Measurements from ENCODE around the gene PHF14.

PHF14 gene

DNA sequence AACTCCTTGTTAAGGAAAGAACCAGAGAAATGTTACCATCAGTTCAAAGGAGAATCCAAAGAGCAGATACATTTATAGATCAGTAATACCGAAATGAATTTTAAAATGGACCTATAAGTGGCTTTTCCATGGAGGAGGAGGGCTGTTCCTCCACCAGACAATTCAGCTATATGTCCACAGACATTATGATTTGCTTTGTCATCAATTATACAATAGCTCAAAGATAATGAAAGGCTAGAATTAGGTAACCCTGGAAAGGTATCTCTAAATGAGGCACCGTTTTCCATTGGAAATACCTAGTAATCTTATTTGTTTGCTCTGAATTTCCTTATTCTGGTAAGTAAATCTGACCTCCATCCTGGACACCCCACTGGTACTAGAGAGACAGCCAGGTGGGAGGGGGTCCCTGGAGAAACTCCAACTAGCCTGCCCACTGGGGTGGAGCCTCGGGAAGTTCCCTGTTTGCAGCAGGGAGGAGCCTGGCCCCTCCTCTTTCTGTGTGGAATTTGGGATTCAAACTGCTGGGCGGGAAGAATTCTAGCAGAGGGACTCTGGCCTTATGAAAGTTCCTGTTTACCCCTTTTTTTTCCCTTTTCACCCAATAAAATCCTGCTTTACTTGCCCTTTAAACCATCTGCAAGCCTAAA, 218.0 kb downstream of the PHF14 start:
- no peak overlapping the region for H3K4ac ChIP-seq (ENCODE audit: low read depth in 1 of 2, low read length in 2 of 2)
- no peak for DNase-seq
- no peak overlapping the region for H3K23ac ChIP-seq (ENCODE audit: low read length in 2 of 2)
- no peaks in the 10 kb centered on the region for H3K9me3 ChIP-seq (ENCODE audit: control insufficient read depth, low read length)
- no peak overlapping the region for H2AK5ac ChIP-seq (ENCODE audit: low read length, severe bottlenecking)
- no peak overlapping the region for H4K91ac ChIP-seq (ENCODE audit: low read length)
- no peak overlapping the region for H3K4me2 ChIP-seq (ENCODE audit: low read length, poor library complexity, severe bottlenecking)
- H3K18ac ChIP-seq (ENCODE audit: low read depth in 1 of 2, low read length in 2 of 2), result peak overlapping the region in 1 of 2 experiments; percentile 50
- no peaks in the 10 kb centered on the region for H3K36me3 ChIP-seq (ENCODE audit: control insufficient read depth in 1 of 2, insufficient read depth in 2 of 2, low read depth in 1 of 2, low read length in 2 of 2)
- H3K4me3 ChIP-seq (ENCODE audit: insufficient read depth in 1 of 2, low read depth in 1 of 2, low read length in 2 of 2), result peak overlapping the region in 1 of 2 experiments; percentile 85
- peaks cover 5% of the 10 kb centered on the region for H3K4me1 ChIP-seq (ENCODE audit: control insufficient read depth, insufficient read depth, low read depth, low read length)
- no peak overlapping the region for H2BK5ac ChIP-seq (ENCODE audit: low read depth, low read length, poor library complexity, severe bottlenecking)
- no peak overlapping the region for H4K8ac ChIP-seq (ENCODE audit: low read length)
- H3K14ac ChIP-seq (ENCODE audit: low read length in 2 of 2), result no peak overlapping the region
- no peaks in the 10 kb centered on the region for H3K79me1 ChIP-seq (replicated peaks; ENCODE audit: low read length, poor library complexity, severe bottlenecking)
- no peak overlapping the region for H2BK15ac ChIP-seq (ENCODE audit: low read depth, poor library complexity, severe bottlenecking)
- no peaks in the 10 kb centered on the region for H3K27me3 ChIP-seq (ENCODE audit: control insufficient read depth in 1 of 2, insufficient read depth in 1 of 2, low read length in 2 of 2)
- WGBS, result 33% methylated on average over 1 of the region's 4 CpGs
- H3K9ac ChIP-seq (ENCODE audit: low read length), result peak overlapping the region; percentile 96
- no peak overlapping the region for H2BK12ac ChIP-seq (ENCODE audit: low read length in 2 of 2)
- no peak overlapping the region for H3K27ac ChIP-seq (ENCODE audit: low read length, poor library complexity, severe bottlenecking)
- no peak overlapping the region for H2BK120ac ChIP-seq (ENCODE audit: low read depth, low read length)
- no peak overlapping the region for H2AFZ ChIP-seq (ENCODE audit: low read depth, low read length)

DNA sequence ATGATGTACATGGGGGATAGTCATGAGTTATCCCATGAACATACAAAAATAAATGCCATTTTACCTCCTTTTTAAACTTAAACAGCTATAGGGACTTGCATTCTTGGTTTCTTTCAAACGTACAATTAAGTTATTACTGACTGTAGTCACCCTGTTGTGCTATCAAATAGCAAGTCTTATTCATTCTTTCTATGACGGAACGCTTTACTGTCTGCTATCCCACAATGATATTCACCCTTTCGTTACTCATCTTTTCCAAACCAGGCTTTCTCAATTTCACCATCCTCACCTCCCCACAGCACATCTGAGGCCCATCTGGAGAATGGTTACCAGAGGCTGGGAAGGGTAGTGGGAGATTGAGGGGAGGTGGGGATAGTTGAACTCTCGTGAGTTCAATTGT, 218.8 kb downstream of the PHF14 start:
- Histone ChIP-seq H3K9ac (ENCODE audit: low read length) (peak overlapping the region; percentile 96), H3K27me3 (ENCODE audit: control insufficient read depth in 1 of 2, insufficient read depth in 1 of 2, low read length in 2 of 2) (no peaks in the 10 kb centered on the region), H2BK12ac (ENCODE audit: low read length in 2 of 2) (no peak overlapping the region), H3K23ac (ENCODE audit: low read length in 2 of 2) (no peak overlapping the region), H3K4ac (ENCODE audit: low read depth in 1 of 2, low read length in 2 of 2) (peak overlapping the region in 1 of 2 experiments; percentile 78), H2AK5ac (ENCODE audit: low read length, severe bottlenecking) (no peak overlapping the region), H3K4me1 (ENCODE audit: control insufficient read depth, insufficient read depth, low read depth, low read length) (peaks cover 5% of the 10 kb centered on the region), H4K8ac (ENCODE audit: low read length) (no peak overlapping the region), H2BK15ac (ENCODE audit: low read depth, poor library complexity, severe bottlenecking) (no peak overlapping the region), H3K27ac (ENCODE audit: low read length, poor library complexity, severe bottlenecking) (no peak overlapping the region), H3K4me3 (ENCODE audit: insufficient read depth in 1 of 2, low read depth in 1 of 2, low read length in 2 of 2) (peak overlapping the region in 1 of 2 experiments; percentile 85), H3K4me2 (ENCODE audit: low read length, poor library complexity, severe bottlenecking) (peak overlapping the region; percentile 85), H3K36me3 (ENCODE audit: control insufficient read depth in 1 of 2, insufficient read depth in 2 of 2, low read depth in 1 of 2, low read length in 2 of 2) (peaks cover 0 to 3% of the 10 kb centered on the region in 2 experiments), H4K91ac (ENCODE audit: low read length) (no peak overlapping the region), H3K18ac (ENCODE audit: low read depth in 1 of 2, low read length in 2 of 2) (no peak overlapping the region), H3K79me1 (replicated peaks; ENCODE audit: low read length, poor library complexity, severe bottlenecking) (no peaks in the 10 kb centered on the region), H3K9me3 (ENCODE audit: control insufficient read depth, low read length) (no peaks in the 10 kb centered on the region), H2AFZ (ENCODE audit: low read depth, low read length) (no peak overlapping the region), H2BK5ac (ENCODE audit: low read depth, low read length, poor library complexity, severe bottlenecking) (no peak overlapping the region), H3K14ac (ENCODE audit: low read length in 2 of 2) (no peak overlapping the region), H2BK120ac (ENCODE audit: low read depth, low read length) (no peak overlapping the region)
- DNase-seq, result peak; percentile 62
- WGBS, result 95% methylated on average over 3 of the region's 5 CpGs

DNA sequence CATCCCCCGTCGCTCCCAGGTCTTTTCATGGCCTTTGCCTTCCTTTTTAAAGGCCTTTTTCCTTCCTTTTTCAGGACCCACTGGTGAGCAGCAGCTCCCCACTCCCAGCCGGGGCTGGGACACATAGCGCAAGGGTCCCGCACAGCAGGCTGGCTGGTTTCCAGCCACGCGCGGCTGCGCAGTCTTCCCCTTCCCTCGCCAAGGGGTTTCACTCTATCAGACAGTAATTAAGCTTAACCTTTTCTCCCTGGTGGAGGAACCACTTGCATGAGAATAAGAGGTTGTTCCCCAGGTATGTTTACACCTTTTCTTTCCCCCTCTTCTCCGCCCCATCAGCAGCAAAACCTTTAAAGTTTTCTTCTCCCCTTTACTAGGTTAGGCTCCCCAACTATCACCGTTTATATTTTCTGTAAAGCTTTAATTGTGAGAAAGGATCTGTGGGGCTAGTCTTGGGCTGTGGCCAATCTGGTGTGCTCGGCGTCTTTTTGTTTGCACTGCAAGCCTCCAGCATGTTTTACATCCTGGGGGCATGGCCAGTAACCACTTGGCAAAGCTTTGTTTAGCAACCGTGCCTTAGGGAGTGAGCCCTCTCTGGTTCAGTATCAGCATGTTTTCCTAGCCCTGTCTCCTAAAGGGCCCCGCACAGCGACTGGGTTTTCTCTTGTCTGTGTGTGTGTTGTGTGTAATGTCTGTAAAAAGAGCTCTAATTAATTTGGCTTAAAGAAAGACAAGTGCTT, 219.6 kb downstream of the PHF14 start:
- H3K4ac ChIP-seq (ENCODE audit: low read depth in 1 of 2, low read length in 2 of 2), result peak overlapping the region; percentile 9 to 78
- peak overlapping the region; percentile 28 for H4K91ac ChIP-seq (ENCODE audit: low read length)
- DNase-seq, result peak; percentile 45
- WGBS, result 28% methylated on average over 16 of the region's 17 CpGs
- H3K14ac ChIP-seq (ENCODE audit: low read length in 2 of 2), result peak overlapping the region in 1 of 2 experiments; percentile 77
- no peak overlapping the region for H2AK5ac ChIP-seq (ENCODE audit: low read length, severe bottlenecking)
- H3K9me3 ChIP-seq (ENCODE audit: control insufficient read depth, low read length), result no peaks in the 10 kb centered on the region
- peaks cover 0 to 9% of the 10 kb centered on the region in 2 experiments for H3K36me3 ChIP-seq (ENCODE audit: control insufficient read depth in 1 of 2, insufficient read depth in 2 of 2, low read depth in 1 of 2, low read length in 2 of 2)
- peak overlapping the region; percentile 46 to 85 for H3K4me3 ChIP-seq (ENCODE audit: insufficient read depth in 1 of 2, low read depth in 1 of 2, low read length in 2 of 2)
- H2AFZ ChIP-seq (ENCODE audit: low read depth, low read length), result peak overlapping the region; percentile 51
- H2BK15ac ChIP-seq (ENCODE audit: low read depth, poor library complexity, severe bottlenecking), result no peak overlapping the region
- peak overlapping the region; percentile 83 to 94 for H2BK12ac ChIP-seq (ENCODE audit: low read length in 2 of 2)
- peak overlapping the region; percentile 60 for H4K8ac ChIP-seq (ENCODE audit: low read length)
- no peak overlapping the region for H3K27ac ChIP-seq (ENCODE audit: low read length, poor library complexity, severe bottlenecking)
- H3K79me1 ChIP-seq (replicated peaks; ENCODE audit: low read length, poor library complexity, severe bottlenecking), result no peaks in the 10 kb centered on the region
- no peak overlapping the region for H3K23ac ChIP-seq (ENCODE audit: low read length in 2 of 2)
- peak overlapping the region in 1 of 2 experiments; percentile 92 for H3K18ac ChIP-seq (ENCODE audit: low read depth in 1 of 2, low read length in 2 of 2)
- no peaks in the 10 kb centered on the region for H3K27me3 ChIP-seq (ENCODE audit: control insufficient read depth in 1 of 2, insufficient read depth in 1 of 2, low read length in 2 of 2)
- peaks cover 5% of the 10 kb centered on the region for H3K4me1 ChIP-seq (ENCODE audit: control insufficient read depth, insufficient read depth, low read depth, low read length)
- H2BK5ac ChIP-seq (ENCODE audit: low read depth, low read length, poor library complexity, severe bottlenecking), result no peak overlapping the region
- peak overlapping the region; percentile 85 for H3K4me2 ChIP-seq (ENCODE audit: low read length, poor library complexity, severe bottlenecking)
- H2BK120ac ChIP-seq (ENCODE audit: low read depth, low read length), result no peak overlapping the region
- peak overlapping the region; percentile 96 for H3K9ac ChIP-seq (ENCODE audit: low read length)

DNA sequence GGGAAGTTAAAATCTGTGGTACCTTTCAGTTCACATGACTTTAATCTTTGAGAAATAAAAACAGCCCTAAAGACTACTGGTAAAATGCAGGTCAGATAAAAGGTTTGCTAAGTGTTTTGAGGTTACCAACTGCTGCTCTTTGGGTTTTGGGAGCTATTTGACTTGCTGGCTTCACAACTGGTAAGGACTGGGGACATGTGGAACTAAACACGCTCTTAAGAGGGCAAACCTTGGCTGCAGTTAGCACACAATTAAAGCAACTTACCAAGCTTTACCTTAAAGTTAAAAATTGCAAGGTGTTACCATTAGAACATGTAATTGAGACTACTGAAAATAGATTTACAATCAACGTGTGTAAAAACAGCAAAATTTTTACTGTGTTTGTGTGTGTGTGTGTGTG, 220.2 kb downstream of the PHF14 start:
- Histone ChIP-seq H3K9me3 (ENCODE audit: control insufficient read depth, low read length) (no peaks in the 10 kb centered on the region), H3K9ac (ENCODE audit: low read length) (peak overlapping the region; percentile 96), H3K4ac (ENCODE audit: low read depth in 1 of 2, low read length in 2 of 2) (no peak overlapping the region), H4K8ac (ENCODE audit: low read length) (no peak overlapping the region), H2BK5ac (ENCODE audit: low read depth, low read length, poor library complexity, severe bottlenecking) (no peak overlapping the region), H2BK15ac (ENCODE audit: low read depth, poor library complexity, severe bottlenecking) (no peak overlapping the region), H3K27me3 (ENCODE audit: control insufficient read depth in 1 of 2, insufficient read depth in 1 of 2, low read length in 2 of 2) (no peaks in the 10 kb centered on the region), H3K23ac (ENCODE audit: low read length in 2 of 2) (no peak overlapping the region), H2BK12ac (ENCODE audit: low read length in 2 of 2) (no peak overlapping the region), H3K27ac (ENCODE audit: low read length, poor library complexity, severe bottlenecking) (no peak overlapping the region), H2AFZ (ENCODE audit: low read depth, low read length) (no peak overlapping the region), H2BK120ac (ENCODE audit: low read depth, low read length) (no peak overlapping the region), H3K4me1 (ENCODE audit: control insufficient read depth, insufficient read depth, low read depth, low read length) (peaks cover 5% of the 10 kb centered on the region), H3K18ac (ENCODE audit: low read depth in 1 of 2, low read length in 2 of 2) (no peak overlapping the region), H2AK5ac (ENCODE audit: low read length, severe bottlenecking) (no peak overlapping the region), H4K91ac (ENCODE audit: low read length) (no peak overlapping the region), H3K4me3 (ENCODE audit: insufficient read depth in 1 of 2, low read depth in 1 of 2, low read length in 2 of 2) (peak overlapping the region in 1 of 2 experiments; percentile 85), H3K4me2 (ENCODE audit: low read length, poor library complexity, severe bottlenecking) (no peak overlapping the region), H3K79me1 (replicated peaks; ENCODE audit: low read length, poor library complexity, severe bottlenecking) (no peaks in the 10 kb centered on the region), H3K36me3 (ENCODE audit: control insufficient read depth in 1 of 2, insufficient read depth in 2 of 2, low read depth in 1 of 2, low read length in 2 of 2) (peaks cover 0 to 10% of the 10 kb centered on the region in 2 experiments), H3K14ac (ENCODE audit: low read length in 2 of 2) (no peak overlapping the region)
- 84% methylated on average over 2 of the region's 2 CpGs for WGBS
- no peak for DNase-seq
